GM12801 (cell line): Measurements from ENCODE around the gene NUB1.

Experiments used
- TF ChIP-seq, protein P1 (sequence below): IDR thresholded peaks from one replicate; pipeline ENCODE4 v1.5.1; 2011; ENCODE audit warnings: control low read depth; ENCODE audit not compliant: insufficient read length; ENCODE audit errors: extremely low read depth

NUB1 gene

DNA sequence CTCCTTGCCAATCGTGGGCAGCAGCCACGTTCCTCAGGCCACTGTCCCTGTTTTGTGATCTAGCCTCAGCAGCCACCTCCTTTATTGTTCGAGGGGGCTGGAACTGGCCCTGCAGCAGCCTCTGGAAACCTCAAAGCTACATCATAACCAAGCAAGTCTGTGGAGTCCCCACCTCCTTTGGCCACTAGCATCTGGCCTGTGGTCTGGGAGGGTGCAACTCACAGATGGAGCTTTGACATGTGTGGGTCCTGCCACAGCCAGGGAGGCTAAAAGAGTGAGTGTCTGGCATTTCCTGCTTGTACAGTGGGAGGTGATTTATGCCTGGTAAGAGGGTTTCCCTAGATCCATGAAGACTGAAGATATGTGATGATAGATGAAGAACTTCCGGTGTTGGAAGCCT lies 32.3 kb upstream of the NUB1 start:
- TF ChIP-seq, protein P1, sequence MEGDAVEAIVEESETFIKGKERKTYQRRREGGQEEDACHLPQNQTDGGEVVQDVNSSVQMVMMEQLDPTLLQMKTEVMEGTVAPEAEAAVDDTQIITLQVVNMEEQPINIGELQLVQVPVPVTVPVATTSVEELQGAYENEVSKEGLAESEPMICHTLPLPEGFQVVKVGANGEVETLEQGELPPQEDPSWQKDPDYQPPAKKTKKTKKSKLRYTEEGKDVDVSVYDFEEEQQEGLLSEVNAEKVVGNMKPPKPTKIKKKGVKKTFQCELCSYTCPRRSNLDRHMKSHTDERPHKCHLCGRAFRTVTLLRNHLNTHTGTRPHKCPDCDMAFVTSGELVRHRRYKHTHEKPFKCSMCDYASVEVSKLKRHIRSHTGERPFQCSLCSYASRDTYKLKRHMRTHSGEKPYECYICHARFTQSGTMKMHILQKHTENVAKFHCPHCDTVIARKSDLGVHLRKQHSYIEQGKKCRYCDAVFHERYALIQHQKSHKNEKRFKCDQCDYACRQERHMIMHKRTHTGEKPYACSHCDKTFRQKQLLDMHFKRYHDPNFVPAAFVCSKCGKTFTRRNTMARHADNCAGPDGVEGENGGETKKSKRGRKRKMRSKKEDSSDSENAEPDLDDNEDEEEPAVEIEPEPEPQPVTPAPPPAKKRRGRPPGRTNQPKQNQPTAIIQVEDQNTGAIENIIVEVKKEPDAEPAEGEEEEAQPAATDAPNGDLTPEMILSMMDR, result no peak

DNA sequence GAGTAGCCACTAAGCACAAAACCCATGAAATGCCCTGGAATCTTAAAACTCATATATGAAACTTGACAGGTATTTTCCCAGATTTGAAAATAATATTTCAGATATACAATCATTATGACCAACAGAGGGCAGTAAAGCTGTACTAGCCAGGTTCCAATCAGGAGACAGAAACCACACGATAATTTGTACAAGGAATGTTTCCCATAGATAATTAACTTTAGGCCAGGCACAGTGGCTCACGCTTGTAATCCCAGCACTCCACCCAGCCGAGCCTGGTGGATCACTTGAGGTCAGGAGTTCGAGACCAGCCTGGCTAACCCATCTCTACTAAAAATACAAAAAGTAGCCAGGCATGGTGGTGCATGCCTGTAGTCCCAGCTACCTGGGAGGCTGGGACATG lies 31.0 kb upstream of the NUB1 start:
- TF ChIP-seq, protein P1, result no peak

DNA sequence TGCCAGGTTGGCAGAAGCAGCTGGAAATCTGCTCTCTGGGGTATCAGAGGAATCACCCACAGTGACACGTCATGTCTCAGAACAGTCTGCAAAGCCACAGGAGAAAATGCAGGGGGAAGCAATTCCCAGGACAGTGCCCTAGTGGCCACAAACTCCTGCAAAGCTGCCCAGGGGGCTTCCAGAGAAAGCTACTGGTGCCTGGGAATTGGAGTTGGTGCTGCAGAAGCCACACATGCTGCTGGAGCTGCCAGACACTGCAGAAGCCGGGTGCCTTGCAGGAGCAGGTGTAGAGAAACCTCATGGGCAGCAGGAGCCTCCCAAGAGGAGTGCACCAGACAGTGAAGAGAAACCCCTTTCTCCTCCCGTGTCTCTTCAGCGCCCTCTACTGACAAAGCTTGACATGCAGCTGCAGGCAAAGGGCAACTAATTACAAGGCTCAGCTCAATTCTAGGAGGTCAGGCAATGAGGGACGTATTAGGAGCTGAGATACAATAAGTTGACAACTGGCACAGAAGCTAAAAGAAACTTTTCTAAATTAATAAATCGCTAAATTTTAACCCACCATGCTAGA lies 30.2 kb upstream of the NUB1 start:
- TF ChIP-seq, protein P1, result no peak

GRCh38 chr7:151312356-151312755 lies 29.3 kb upstream of the NUB1 start:
- TF ChIP-seq, protein P1, result no peak

GRCh38 chr7:151312831-151313809 lies 28.5 kb upstream of the NUB1 start:
- TF ChIP-seq, protein P1, result no peak

- TF ChIP-seq, protein P1, result no peak
These were observed 27.8 kb upstream of the NUB1 start for GRCh38 chr7:151313857-151314256.

GRCh38 chr7:151314401-151314800 lies 27.2 kb upstream of the NUB1 start:
- TF ChIP-seq, protein P1, result no peak
